Measurements from ENCODE around the gene TMEM250.
A peak's percentile ranks its signal among the peaks of the same experiment; 100 is the strongest.

TMEM250 gene

DNA sequence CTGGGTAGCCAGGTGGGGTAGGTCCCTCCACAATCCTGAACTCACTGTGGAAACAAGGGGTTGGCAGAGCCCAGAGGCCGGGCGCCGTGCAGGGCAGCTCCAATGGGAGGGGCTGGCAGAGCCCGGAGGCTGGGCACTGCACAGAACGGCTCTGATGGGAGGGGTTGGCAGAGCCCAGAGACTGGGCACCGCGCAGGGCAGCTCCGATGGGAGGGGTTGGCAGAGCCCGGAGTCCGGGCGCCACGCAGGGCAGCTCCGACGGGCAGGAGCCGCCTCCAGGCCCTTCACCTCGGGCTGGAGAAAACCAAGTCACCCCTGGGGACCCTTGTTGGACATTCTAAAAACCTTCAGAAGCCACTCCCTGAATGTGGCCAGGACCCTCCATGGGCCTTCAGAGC is 32.9 kb downstream of the TMEM250 start:
- DNase-seq (ENCODE audit: low spot score in 2 of 2) (no peak), ATAC-seq (ENCODE audit: low read depth) (no peak)
- peaks cover 13% of the 10 kb centered on the region for H3K27me3 Mint-ChIP-seq
- H3K27ac Mint-ChIP-seq, result no peak overlapping the region
- H3K4me3 Mint-ChIP-seq, result no peak overlapping the region
- no peaks in the 10 kb centered on the region for H3K4me1 Mint-ChIP-seq
- no peaks in the 10 kb centered on the region for H3K36me3 Mint-ChIP-seq
- H3K9me3 Mint-ChIP-seq, result no peaks in the 10 kb centered on the region

DNA sequence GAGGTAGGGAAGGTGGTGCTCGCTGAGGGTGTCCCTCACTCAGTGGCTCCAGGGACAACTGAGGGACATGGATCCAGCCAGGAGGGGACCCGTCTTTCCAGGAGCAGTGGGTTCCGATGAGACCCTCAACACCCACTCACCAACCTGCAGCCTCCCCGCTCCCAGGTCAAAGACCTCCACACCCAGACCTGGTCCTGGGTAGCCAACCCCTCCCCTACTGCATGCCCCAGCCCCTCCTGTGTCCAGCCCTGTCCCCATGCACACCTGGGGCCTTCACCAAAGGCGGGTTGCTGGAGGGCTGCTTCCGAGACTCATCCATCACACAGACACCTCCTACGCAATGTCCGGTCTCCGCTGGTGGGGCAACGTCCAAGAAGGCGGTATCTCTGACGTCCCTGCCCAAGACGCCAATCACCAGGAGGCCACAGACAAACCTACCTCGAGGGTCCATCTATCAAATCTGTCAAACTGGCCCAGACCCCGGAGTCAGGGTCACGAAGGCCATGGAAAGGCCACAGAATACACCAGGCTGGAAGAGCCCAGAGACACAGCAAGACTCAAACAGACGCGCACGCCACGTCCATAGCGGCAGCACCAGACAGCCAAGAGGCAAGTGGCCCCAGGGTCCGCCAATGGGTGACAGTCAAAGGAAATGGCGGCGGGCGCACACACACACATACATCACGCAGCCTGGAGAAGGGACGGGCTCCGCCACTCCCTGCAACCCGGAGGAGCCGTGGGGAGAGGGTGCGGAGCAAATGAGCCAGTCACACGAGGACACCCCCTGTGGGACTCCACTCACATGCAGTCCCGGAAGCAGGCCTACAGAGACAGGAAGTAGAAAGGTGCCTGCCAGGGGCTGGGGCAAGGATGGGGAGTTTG is 34.4 kb downstream of the TMEM250 start:
- Mint-ChIP-seq H3K27me3 (peaks cover 9% of the 10 kb centered on the region), H3K27ac (no peak overlapping the region), H3K4me1 (no peaks in the 10 kb centered on the region), H3K4me3 (no peak overlapping the region), H3K36me3 (no peaks in the 10 kb centered on the region), H3K9me3 (no peaks in the 10 kb centered on the region)
- ATAC-seq (ENCODE audit: low read depth) (no peak), DNase-seq (ENCODE audit: low spot score in 2 of 2) (no peak)

DNA sequence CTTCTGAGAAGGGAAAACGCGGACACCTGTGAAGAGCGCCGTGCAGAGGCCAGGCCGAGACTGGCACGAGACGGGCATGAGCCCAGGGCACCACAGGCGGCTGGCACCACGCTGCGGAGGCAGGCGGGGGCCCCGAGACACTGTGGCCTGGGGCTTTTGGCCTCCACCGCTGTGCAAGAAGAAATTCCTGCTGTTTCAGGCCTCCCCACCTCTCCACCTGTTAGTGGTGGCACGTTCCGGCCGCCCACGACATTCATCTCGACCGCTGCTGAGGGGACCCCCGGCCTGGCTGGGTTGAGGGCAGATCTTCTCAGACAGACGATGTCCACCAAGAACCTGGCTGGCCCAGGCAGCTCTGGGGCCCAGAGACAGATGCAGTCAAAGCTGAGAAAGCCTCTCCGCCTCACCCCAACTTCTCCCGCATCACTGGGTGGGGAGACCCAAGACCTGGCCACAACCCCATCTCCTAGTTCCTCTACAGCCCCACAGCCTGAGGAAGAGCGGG is 35.1 kb downstream of the TMEM250 start:
- peaks cover 9% of the 10 kb centered on the region for H3K27me3 Mint-ChIP-seq
- DNase-seq (ENCODE audit: low spot score in 2 of 2), result no peak
- no peak overlapping the region for H3K4me3 Mint-ChIP-seq
- ATAC-seq (ENCODE audit: low read depth), result no peak
- no peaks in the 10 kb centered on the region for H3K9me3 Mint-ChIP-seq
- H3K27ac Mint-ChIP-seq, result no peak overlapping the region
- no peaks in the 10 kb centered on the region for H3K4me1 Mint-ChIP-seq
- H3K36me3 Mint-ChIP-seq, result no peaks in the 10 kb centered on the region

DNA sequence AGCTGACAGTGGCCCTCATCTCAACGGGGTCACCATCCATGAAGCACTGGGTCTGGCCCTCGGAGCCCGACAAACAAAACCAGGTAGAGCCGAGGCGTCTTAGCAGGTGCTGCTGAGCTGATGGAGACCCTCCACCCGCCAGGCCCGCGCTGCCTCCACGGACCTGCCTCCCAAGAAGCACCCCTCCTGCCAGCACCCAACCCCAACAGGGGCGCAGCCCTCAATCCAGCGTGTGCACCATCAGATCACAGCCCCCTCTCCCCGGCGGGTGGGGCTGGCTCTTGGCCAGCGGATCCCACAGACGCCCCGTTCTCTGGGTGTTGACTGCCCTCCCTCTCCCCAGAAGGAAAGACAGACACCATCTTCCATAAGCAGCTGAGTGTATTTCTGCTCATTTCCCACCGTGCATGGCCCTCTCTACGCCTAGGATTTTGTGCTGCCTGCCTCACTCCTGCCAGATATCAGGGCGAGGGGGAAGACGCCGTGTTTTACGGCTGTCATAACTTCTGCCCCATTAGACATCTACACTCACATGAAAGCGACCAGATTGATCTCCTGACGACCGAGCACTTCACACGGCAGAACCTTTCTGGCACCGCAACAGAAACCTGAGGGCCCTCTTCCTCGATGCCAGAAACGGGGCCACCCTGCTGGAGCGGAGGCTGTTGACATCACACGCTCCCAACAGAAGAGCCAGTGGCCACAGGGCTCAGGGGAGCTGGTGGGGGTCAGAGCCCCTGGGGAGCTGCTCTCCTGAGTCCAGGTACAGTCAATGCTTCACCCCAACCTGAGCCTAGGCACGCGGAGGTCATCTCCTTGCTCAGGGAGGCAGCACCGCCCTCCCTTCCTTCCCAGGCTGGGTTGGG is 35.9 kb downstream of the TMEM250 start:
- DNase-seq (ENCODE audit: low spot score in 2 of 2) (no peak), ATAC-seq (ENCODE audit: low read depth) (no peak)
- Mint-ChIP-seq H3K27me3 (peaks cover 9% of the 10 kb centered on the region), H3K27ac (peak overlapping the region; percentile 22), H3K4me3 (no peak overlapping the region), H3K9me3 (no peaks in the 10 kb centered on the region), H3K36me3 (no peaks in the 10 kb centered on the region), H3K4me1 (no peaks in the 10 kb centered on the region)

DNA sequence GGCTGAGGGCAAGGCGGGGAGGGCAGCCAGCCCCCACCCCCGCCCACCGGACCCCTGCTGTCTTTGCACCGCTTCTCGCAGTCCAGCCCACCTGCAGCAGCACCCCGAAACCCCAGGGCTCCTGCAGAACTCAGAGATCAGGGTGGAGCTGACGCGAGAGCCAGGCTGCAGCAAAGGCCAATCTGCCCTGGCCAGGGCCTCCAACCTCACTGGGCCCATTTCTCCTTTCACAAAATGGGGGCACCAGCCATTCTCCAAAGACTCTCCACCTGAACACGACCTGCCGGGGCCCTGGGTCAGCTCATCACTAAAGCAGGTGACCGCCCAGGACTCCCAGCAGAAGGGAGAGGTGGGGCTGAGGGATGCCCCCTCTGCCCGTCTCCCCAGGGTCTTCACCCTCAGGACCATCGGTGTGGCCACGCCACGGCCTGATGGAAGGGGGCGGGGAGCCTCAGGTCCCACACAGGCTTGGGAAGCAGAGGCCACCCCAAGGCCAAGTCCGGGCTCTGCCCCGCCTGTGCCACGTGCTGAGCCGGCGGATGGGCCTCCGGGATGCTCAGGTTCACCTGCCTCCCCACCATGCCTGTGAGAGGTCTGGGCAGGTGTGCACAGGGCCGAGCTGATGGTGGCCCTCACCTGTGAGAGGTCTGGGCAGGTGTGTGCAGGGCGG is 36.7 kb downstream of the TMEM250 start:
- no peaks in the 10 kb centered on the region for H3K4me1 Mint-ChIP-seq
- DNase-seq (ENCODE audit: low spot score in 2 of 2) (no peak), ATAC-seq (ENCODE audit: low read depth) (no peak)
- no peaks in the 10 kb centered on the region for H3K36me3 Mint-ChIP-seq
- H3K27ac Mint-ChIP-seq, result no peak overlapping the region
- H3K9me3 Mint-ChIP-seq, result no peaks in the 10 kb centered on the region
- peaks cover 9% of the 10 kb centered on the region for H3K27me3 Mint-ChIP-seq
- H3K4me3 Mint-ChIP-seq, result no peak overlapping the region

DNA sequence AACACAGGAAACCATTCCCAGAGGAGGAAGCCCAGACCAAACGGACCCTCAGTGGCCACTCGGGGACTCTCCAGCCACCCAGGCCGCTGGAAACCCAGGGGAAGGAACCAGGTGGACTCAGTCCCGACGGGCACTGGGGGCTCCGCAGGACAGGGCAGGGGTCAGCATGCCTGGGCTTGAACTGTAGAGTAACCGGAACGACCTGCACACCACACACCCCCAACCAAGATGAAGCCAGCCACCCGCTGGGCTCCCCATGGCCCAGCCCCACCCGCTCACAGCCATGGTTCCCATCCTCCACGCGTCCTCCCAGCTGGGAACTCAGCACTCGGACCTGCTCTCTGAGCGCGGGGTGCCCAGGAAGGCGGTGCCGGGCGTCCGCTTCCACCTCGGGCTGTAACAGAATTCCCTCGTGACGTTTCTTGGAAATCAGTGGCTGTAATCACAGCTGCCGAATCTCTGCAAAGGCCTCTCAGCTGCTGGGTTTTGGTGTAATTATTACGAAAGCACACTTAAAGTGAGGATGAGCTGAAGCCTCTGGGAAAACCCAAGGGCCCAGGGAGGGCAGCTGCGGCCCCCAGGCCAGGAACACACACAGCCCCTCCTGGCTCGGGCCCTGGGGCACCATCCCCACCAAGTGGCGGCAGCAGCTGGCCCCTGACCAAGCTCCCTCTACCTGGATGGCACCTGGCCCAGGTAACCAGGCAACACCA is 37.4 kb downstream of the TMEM250 start:
- Mint-ChIP-seq H3K4me1 (peaks cover 1% of the 10 kb centered on the region), H3K36me3 (no peaks in the 10 kb centered on the region)

DNA sequence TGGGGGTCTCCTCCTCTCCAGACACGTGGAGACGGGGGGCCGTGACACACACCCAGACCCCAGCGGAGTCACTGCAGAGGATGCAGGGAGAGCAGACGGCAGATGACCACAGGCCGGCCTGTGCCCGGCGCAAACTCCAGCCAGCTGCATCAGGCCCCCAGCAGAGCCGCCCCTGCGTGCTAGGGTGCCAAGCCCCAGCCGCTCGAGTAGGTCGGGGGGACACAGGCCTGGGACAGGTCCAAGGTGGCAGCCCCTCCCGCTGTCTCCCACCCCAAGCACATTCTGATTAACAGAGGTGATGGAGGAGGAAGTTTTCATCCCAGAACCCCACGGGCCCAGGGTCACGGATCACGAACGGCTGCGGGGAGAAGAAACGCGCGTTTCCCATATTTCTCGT is 38.0 kb downstream of the TMEM250 start:
- ATAC-seq (ENCODE audit: low read depth) (no peak), DNase-seq (ENCODE audit: low spot score in 2 of 2) (no peak)
- H3K27me3 Mint-ChIP-seq, result peaks cover 4% of the 10 kb centered on the region
- H3K4me1 Mint-ChIP-seq, result peaks cover 7% of the 10 kb centered on the region
- H3K9me3 Mint-ChIP-seq, result no peaks in the 10 kb centered on the region
- H3K4me3 Mint-ChIP-seq, result no peak overlapping the region
- no peaks in the 10 kb centered on the region for H3K36me3 Mint-ChIP-seq
- no peak overlapping the region for H3K27ac Mint-ChIP-seq

More for the DNA sequence above, 37.4 kb downstream of the TMEM250 start:
- H3K27ac Mint-ChIP-seq, result no peak overlapping the region
- no peak for ATAC-seq (ENCODE audit: low read depth)
- DNase-seq (ENCODE audit: low spot score in 2 of 2), result no peak
- H3K4me3 Mint-ChIP-seq, result no peak overlapping the region
- peaks cover 4% of the 10 kb centered on the region for H3K27me3 Mint-ChIP-seq
- H3K9me3 Mint-ChIP-seq, result no peaks in the 10 kb centered on the region

DNA sequence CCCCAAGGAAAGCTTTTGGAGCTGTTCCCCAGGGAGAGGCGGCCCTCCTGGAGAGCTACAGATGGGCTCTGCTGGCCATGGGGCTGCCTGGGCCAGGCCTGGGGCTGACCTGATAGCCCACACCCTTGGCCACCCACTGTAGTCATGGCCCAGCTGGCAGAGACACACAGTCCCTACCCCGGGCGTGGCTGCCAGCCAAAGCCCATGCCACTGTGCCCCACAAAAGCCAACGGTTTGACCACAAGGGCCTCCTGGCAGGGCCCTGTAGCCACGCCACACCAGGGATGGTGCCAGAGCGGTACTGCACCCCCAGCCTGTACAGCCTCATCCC is 38.8 kb downstream of the TMEM250 start:
- no peaks in the 10 kb centered on the region for H3K36me3 Mint-ChIP-seq
- no peak for ATAC-seq (ENCODE audit: low read depth)
- no peak for DNase-seq (ENCODE audit: low spot score in 2 of 2)
- no peak overlapping the region for H3K27ac Mint-ChIP-seq
- no peaks in the 10 kb centered on the region for H3K9me3 Mint-ChIP-seq
- peaks cover 4% of the 10 kb centered on the region for H3K27me3 Mint-ChIP-seq
- H3K4me1 Mint-ChIP-seq, result peaks cover 7% of the 10 kb centered on the region
- no peak overlapping the region for H3K4me3 Mint-ChIP-seq

DNA sequence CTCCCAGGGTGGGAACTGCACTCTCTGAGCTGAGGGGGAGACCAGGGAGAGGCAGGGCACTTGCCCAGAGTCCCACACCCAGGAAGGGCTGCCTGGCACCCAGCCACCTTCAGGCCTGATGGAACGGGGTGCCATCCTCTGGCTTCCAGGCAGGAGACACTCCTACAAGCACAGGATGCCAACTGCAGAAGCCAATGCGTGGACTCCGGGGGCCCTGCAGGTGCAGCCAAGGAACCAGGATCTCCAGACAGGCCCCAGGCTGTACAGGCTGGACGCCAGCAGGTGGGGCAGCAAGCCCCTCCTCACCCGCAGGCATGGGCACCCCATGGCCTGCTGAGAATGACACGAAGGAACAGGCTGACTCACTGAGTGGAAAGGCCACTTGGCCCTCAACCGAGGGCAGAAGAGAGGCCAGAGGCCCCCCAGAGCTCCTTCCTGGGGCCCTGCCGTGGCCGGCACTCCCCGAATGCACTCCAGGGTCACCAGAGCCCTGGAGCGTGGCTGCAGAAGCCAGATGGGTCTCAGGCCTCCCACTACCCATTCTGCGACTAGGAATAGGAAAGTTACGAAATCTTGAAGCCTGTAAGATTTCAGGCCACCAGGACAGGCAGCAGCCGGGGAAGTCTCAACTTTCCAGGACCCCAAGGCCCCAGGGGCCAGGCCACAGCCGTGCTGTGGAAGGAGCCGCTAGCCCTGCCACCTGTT is 39.3 kb downstream of the TMEM250 start:
- no peak for ATAC-seq (ENCODE audit: low read depth)
- H3K9me3 Mint-ChIP-seq, result no peaks in the 10 kb centered on the region
- peaks cover 4% of the 10 kb centered on the region for H3K27me3 Mint-ChIP-seq
- no peak overlapping the region for H3K4me3 Mint-ChIP-seq
- no peak overlapping the region for H3K27ac Mint-ChIP-seq
- H3K36me3 Mint-ChIP-seq, result no peaks in the 10 kb centered on the region
- H3K4me1 Mint-ChIP-seq, result peaks cover 7% of the 10 kb centered on the region
- no peak for DNase-seq (ENCODE audit: low spot score in 2 of 2)

DNA sequence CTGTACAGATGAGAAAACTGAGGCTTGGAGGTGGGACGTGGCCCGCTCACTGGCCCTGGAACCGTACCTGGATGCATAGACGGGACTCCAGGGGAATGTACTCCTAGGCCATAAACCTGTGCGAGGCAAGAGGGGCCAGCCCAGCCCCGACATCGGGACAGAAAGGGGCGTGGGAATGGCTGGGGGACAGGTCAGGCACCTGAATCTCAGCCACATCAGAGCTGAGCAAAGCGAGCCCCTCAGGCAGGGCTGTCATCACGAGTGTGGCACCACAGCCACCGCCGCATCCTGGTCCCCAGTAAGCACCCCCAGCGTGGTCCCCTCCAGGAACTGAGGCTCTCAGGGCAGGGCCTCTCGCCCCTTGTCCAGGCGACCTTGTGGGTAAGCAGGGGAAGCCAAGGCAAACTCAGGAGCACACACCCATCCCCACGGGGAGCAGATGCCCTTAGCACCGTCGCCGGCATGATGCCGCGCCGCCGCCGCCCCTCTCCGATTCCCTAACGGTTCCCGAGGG is 40.1 kb downstream of the TMEM250 start:
- Mint-ChIP-seq H3K4me3 (no peak overlapping the region), H3K36me3 (no peaks in the 10 kb centered on the region), H3K4me1 (peaks cover 7% of the 10 kb centered on the region), H3K27me3 (peaks cover 4% of the 10 kb centered on the region), H3K9me3 (no peaks in the 10 kb centered on the region), H3K27ac (no peak overlapping the region)
- DNase-seq (ENCODE audit: low spot score in 2 of 2), result no peak
- no peak for ATAC-seq (ENCODE audit: low read depth)

DNA sequence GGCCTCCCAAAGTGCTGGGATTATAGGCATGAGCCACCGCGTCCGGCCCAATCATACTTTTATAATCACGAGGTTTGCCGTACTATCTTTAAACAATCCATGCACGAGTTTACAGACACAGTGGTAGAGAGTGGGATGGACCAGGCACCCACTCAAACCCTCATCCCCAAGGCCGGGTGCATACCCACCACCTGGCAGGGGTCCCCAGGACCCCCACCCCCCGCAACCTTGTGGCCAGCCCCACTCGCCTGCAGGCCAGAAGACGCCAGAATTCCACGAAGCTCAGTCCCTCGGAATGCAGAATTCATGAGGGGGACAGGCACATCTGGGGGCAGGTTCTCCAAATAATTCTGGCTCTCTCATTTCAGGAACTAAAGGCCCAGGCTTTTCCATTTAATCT is 40.7 kb downstream of the TMEM250 start:
- H3K36me3 Mint-ChIP-seq, result no peaks in the 10 kb centered on the region
- peaks cover 3% of the 10 kb centered on the region for H3K27me3 Mint-ChIP-seq
- DNase-seq (ENCODE audit: low spot score in 2 of 2), result no peak
- no peaks in the 10 kb centered on the region for H3K9me3 Mint-ChIP-seq
- no peak overlapping the region for H3K27ac Mint-ChIP-seq
- ATAC-seq (ENCODE audit: low read depth), result no peak
- no peak overlapping the region for H3K4me3 Mint-ChIP-seq
- H3K4me1 Mint-ChIP-seq, result peaks cover 7% of the 10 kb centered on the region

DNA sequence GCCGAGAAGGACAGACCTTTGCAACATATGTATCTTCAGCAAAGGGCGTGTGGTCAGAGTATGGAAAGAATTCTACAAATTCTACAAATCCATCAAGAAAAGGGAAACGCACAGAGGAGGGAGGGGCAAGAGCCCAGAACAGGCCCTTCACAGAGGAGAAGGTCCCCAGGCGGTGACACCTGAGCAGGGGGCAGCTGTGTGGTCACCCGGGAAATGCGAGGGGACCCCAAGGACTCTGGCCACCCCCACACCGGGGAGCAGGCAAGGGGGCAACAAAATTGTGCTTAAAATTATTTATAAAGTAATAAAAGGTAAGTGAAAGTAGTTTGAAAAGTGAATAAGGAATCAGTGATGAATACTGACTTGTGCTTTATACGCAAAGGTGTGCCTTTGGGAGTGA is 41.2 kb downstream of the TMEM250 start:
- H3K27ac Mint-ChIP-seq, result no peak overlapping the region
- no peak for ATAC-seq (ENCODE audit: low read depth)
- no peaks in the 10 kb centered on the region for H3K9me3 Mint-ChIP-seq
- no peaks in the 10 kb centered on the region for H3K27me3 Mint-ChIP-seq
- peaks cover 7% of the 10 kb centered on the region for H3K4me1 Mint-ChIP-seq
- no peaks in the 10 kb centered on the region for H3K36me3 Mint-ChIP-seq
- DNase-seq (ENCODE audit: low spot score in 2 of 2), result no peak
- H3K4me3 Mint-ChIP-seq, result no peak overlapping the region
